Activated naive CD4-positive, alpha-beta T cell (primary cell): ENCODE data around the gene RDH14.

Experiments used
- DNase-seq, 4 experiments: peaks; one replicate each; lab custom pipeline; 2025; lab: John Stamatoyannopoulos, UW

The RDH14 gene

DNA sequence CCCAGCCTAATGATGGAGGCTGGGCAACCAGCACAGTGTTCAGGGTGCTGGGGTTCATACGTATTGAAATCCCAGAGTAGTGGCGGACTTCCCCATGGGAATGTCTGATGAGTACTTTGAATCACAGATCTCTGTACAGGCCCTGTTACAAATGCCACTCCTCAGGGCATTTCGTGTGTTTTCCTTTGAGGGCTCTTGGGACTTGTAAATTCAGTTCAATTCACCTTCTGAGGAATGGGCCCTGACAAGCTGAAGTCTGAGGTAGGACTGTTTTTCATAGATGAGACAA, 288 bp upstream of the RDH14 start:
- no peak for DNase-seq

DNA sequence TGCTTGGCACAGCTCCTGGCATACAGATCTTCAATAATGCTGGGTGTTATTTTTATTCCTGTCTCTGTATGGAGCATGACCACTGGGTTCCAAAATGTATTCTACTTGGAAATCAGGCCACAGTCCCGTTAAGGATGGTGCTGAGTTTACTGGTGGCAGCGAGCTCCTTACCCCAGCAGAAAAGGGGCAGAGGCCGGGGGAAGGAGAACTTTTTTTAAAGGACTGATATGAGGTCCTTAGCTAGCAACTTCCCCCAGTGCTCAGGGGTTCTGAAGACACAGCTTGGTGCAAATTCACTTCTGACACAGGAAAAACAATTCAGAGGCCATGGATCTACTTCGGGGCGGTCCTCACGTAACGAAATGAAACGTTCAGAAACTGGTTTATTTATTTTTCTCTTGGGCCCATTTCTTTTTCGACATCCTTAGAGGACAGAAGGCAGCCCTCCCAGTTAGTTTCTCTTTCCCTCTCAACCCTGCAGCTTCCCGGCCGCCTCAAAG, 872 bp downstream of the RDH14 start:
- DNase-seq, result peak in 1 of 4 experiments; percentile 10

DNA sequence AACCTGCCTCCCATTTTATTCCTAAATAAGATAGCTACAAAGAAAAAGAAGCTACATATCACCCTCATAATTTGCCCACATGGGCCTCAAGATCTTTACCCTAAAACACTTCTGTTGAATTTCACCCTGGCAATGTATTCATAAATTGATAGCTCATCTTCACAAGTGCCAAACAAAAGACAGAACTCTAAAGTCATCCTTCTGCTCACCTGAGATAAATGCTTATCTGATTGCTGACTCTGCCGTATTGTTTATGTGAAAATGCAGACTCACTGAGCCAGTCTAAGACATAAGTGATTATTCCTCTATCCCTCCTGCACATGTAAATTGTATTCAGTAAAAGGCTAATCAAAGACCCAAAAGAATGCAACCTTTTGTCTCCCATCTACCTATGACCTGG, 2.0 kb downstream of the RDH14 start:
- no peak for DNase-seq

- no peak for DNase-seq
Measured at GRCh38 chr2:18557121-18557520, 3.3 kb downstream of the RDH14 start.

GRCh38 chr2:18552351-18553077, 7.9 kb downstream of the RDH14 start:
- DNase-seq, result no peak

DNA sequence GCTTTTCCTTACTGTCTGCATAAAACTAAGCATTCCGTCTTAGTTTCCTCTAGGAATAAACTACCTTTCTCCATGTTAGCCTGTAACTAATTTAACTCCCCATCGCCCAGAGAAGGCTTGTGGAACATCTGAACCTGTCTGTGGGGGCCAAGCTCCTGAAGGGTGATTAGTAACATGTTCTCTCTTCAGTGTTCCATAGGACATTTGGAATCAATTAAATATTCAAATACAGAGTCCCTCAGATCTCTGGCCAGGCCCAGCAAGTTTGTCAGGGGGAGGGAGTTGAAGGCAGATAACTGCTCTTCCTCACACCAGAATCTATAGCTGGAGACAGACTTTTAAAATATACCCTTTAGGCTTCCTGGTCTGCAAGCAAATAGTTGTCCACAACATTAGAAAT, 8.8 kb downstream of the RDH14 start:
- no peak for DNase-seq

DNA sequence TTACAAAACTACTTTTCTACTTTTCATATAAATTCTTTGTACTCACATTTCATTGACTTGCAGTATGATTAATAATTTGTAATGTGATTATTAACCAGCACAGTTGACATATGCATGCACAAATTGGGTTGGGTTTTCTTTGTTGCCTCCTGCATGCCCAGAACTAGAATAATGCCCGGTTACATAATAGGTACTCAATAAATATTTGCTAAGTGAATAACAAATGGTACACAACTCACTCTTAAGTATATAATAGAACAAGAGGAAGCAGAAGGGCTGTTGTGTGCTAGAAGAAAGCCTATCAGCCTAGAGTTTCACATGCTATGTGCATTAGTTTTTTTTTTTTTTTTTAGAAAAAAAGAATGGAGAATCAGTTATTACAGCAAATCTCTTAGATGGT, 9.3 kb downstream of the RDH14 start:
- no peak for DNase-seq

GRCh38 chr2:18550433-18550832, 10.0 kb downstream of the RDH14 start:
- no peak for DNase-seq

GRCh38 chr2:18549083-18549482, 11.4 kb downstream of the RDH14 start:
- DNase-seq, result no peak

DNA sequence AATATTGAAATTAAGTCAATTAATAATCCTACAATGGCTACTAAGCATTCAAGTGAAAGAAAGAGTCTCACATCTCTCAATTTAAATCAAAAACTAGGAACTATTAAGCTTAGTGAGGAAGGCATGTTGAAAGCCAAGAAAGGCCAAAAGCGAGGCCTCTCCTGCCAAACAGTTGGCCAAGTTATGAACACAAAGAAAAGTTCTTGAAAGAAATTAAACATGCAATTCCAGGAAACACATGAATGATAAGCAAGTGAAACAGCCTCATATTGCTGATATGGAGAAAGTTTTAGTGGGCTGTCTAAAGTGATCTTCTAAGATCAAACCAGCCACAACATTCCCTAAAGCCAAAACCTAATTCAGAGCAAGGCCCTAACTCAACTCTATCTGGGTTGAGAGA, 11.8 kb downstream of the RDH14 start:
- DNase-seq, result no peak

- DNase-seq, result no peak
Measured at GRCh38 chr2:18546567-18546966, 13.9 kb downstream of the RDH14 start.

GRCh38 chr2:18545384-18545783, 15.1 kb downstream of the RDH14 start:
- DNase-seq, result no peak

DNA sequence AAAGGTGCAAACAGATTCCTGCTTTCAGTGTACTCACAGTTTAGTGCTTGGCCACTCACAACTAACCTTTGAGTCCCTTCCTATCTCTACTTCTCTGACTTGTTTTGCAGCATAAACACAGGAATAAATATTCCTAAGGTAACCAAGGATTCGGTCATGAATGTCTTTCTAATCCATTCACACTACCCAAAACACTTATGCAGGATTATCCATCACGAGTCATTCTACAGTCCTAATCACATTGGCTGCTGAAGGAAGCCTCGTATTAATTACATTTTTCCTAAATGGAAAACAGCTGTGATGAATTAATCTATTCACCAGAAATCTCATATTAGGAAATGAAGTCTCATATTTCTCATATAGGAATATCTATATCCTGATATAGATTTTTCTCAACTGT, 16.3 kb downstream of the RDH14 start:
- DNase-seq, result no peak

DNA sequence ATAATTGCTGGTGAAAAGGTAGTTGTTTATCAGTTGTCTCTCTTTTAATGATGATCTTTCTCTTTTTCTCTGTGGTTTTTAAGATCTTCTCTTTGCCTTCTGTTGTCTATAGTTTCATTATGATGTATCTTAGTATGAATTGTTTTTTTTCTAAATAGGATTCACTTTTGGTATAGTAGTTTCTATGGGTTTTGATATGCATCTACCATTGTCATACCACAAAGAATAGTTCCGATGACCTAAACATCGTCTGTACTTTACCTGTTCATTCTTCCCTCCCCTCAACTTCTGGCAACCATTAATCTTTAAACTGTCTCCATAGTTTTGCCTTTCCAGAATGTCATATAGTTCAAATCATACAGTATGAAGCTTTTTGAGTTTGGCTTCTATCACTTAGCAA, 19.6 kb downstream of the RDH14 start:
- no peak for DNase-seq

GRCh38 chr2:18536697-18537096, 23.8 kb downstream of the RDH14 start:
- DNase-seq, result no peak

DNA sequence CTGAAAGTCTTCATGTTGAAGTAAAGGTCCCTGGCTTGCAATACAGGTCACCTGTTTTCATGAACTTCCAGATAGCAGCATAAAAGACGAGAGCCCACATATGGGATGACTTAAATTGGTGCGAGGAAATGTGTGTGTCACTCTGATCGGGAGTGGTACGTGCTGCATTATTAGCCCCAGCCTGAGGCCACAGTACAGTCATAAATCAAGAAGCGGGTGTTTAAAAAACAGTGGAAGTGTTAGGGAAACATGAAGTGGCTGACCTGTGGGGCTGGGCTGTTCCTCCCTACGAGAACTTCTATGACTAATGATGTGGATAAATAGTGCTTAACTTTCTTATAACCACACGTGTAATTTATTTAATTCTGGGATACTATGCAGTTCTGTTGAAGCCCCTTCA, 24.4 kb downstream of the RDH14 start:
- no peak for DNase-seq

- no peak for DNase-seq
Measured at GRCh38 chr2:18531194-18531593, 29.3 kb downstream of the RDH14 start.

DNA sequence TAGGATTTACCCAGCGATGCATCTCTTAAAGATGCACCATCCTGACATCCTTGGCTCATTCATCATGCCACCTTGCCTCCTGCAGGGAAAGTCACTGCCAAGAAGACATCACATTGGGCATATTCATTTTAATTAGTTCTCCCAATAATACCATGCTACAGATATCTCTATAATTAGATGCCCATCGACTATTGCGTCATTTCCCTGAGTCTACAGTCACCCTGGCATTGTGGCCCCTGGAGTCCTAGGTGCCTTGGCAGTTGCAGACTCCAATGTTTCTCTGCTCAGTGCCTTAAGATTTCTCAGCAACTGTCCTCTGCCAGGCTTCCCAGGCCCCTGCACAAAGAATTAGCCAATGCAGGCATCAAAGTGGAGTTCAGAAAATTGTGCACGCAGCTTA, 32.6 kb downstream of the RDH14 start:
- no peak for DNase-seq

DNA sequence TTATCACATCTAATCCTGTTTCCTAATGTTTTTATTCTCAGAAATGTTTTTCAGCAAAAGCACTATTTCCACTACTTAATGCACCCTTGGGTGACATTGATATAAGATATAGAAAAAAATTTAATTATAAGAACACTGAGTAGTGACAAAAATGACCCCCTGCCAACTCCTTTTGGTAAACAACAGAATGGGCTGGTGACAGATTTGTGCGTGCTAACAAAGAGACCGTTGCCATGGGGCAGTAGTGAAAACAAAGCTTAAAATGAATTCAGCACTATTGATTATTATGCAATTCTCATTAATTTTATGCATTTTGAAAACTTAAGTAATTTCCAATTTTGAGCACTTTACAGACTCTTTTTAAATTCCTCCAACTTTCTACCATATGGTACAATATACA, 33.1 kb downstream of the RDH14 start:
- DNase-seq, result no peak

GRCh38 chr2:18526429-18526828, 34.0 kb downstream of the RDH14 start:
- no peak for DNase-seq

- no peak for DNase-seq
Measured at GRCh38 chr2:18525852-18526251, 34.6 kb downstream of the RDH14 start.

GRCh38 chr2:18525236-18525635, 35.2 kb downstream of the RDH14 start:
- DNase-seq, result no peak

GRCh38 chr2:18522484-18523146, 37.8 kb downstream of the RDH14 start:
- DNase-seq, result no peak
